GM18511 (cell line): Measurements from ENCODE around the gene CNTRL.
A peak's percentile ranks its signal among the peaks of the same experiment; 100 is the strongest.

ENCODE experiments used
- ATAC-seq: cut with Tn5 transposase; IDR thresholded peaks from one replicate; pipeline ENCODE4 v1.9.1; 2021; ENCODE audit warnings: mild to moderate bottlenecking, moderate library complexity; ENCODE audit not compliant: unreplicated experiment

The CNTRL gene

DNA sequence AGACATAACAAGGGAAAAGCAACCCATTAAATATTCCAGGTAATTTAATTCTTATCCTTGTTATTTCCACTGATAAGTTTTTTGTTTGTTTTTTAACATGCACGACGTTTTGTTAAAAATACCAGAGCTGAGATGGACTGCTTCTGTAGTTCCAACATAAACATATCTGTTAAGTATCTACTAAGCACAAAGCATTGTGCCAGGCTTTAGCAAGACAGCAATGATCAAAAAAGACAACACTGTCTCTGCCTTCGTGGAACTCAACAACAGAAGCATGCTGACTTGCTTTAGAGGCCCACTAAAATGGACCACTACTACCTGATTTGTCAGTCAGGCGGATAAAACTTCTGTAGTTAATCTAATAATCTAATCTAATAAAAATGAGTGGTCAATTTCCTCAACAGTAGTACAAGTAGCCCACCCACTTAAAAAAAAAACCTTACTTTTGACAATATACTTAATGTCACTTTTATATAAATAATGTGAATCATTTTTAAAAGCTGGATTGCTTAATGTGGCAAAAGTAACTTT is 123.8 kb downstream of the CNTRL start:
- no peak for ATAC-seq

- ATAC-seq = no peak
Observed at GRCh38 chr9:121199921-121200320, 125.2 kb downstream of the CNTRL start.

DNA sequence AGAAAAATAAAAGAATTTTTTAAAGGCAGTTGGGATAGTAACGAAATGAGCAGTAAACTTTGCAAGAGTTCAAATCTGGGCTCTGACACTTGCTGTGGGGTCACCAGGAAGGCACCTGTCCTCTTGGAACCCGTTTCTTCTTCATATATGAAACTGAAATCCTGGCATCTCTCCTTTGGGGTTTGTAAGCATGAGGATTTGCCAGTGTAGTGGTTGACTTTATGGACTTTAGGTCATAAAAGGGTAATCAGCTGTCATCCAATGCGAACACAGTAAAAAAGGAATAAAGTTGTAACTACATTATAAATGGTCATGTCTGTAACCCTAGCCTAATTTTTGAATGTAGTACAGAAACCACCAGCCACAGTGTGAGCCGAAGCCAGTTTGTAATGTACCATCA is 125.6 kb downstream of the CNTRL start:
- no peak for ATAC-seq

- ATAC-seq = peak; percentile 26
Observed at GRCh38 chr9:121201045-121201737, 126.4 kb downstream of the CNTRL start.

GRCh38 chr9:121201738-121202533 is 127.2 kb downstream of the CNTRL start, which contains the start of gene RAB14:
TSS of gene RAB14 (minus strand) at chr9:121201869. CDS start at chr9:121193412, 8,457 bp downstream.
- ATAC-seq = peak; percentile 84

DNA sequence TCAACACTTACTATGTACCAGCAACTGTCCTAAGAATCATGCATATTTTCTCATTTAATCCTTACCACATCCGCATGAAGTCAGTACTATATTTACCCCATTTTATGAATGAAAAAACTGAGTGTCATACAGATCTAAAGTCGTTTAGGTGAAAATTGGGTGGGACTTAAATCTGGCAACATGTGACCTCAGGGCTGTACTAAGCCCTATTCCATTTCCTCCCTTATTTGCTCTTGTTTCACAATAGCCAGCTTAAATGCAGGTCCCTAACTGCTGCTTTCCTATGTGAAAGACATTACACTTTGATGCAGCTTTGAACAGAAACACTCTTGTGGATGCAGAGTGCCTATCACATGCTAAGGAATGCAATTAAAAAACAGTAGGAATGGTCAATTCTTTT is 129.4 kb downstream of the CNTRL start:
- no peak for ATAC-seq

GRCh38 chr9:121204611-121205010 is 129.9 kb downstream of the CNTRL start:
- ATAC-seq = no peak

- peak; percentile 52 for ATAC-seq
Observed at GRCh38 chr9:121206516-121207370, 132.0 kb downstream of the CNTRL start.

- peak; percentile 92 for ATAC-seq
Observed at GRCh38 chr9:121207371-121207940, 132.7 kb downstream of the CNTRL start.

- no peak for ATAC-seq
Observed at GRCh38 chr9:121210536-121210935, 135.8 kb downstream of the CNTRL start.

- no peak for ATAC-seq
Observed at GRCh38 chr9:121213136-121213806, 138.5 kb downstream of the CNTRL start.

- no peak for ATAC-seq
Observed at GRCh38 chr9:121214005-121214404, 139.2 kb downstream of the CNTRL start.

GRCh38 chr9:121216271-121216805 is 141.6 kb downstream of the CNTRL start:
- ATAC-seq = no peak

DNA sequence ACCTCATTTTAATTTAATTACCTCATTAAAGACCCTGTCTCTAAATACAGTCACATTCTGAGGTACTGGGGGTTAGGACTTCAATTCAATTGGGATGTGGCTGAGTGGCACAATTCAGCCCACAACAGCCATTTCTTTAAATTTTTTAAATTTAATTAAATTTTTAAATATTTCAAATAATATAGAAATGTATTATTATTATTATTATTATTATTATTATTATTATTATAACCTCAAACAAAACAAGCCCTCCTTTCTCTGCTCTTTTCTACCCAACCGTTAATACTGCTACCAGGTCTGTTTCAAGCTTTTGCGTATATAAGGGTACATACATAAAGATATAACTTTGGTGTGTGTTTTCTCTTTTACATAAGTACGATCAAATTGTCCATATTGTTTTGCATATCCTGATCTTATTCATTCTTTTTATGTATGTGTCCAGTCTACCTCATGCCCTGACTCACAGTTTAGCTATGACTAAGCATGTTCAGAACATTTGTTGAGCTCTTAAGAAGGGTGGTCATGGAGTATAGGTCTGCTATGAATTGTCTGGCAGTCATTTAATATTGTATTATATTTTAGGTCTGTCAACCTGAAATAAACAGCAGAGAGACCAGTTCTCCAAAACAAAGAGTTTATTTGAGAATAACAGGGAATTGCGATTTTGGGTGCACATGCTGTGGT is 143.0 kb downstream of the CNTRL start:
- peak; percentile 76 for ATAC-seq

DNA sequence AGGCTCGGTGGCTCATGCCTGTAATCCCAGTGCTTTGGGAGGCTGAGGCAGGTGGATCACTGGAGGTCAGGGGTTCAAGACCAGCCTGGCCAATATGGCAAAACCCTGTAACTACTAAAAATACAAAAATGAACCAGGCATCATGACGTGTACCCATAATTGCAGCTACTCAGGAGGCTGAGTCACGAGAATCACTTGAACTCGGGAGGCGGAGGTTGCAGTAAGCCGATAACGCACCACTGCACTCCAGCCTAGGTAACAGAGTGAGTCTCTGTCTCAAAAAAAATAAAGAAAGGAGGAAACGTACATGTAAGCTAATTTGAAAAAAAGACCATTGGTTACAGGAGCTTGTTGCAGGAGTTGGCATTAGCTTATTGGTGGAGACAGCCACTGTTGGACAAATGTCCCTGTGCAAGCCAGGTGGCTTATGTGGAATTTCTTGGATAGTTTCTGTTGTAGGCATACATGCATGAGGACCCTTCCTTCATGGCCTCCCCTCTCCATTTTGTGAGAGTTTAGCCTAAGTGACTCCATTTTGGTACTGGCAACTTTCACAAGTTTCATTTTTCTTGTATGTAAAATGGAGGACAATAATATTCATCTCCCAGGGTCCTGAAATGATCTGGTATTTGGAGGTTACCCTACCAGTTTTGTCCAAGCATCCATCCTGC is 143.7 kb downstream of the CNTRL start:
- no peak for ATAC-seq

- no peak for ATAC-seq
Observed at GRCh38 chr9:121219530-121219929, 144.8 kb downstream of the CNTRL start.

- no peak for ATAC-seq
Observed at GRCh38 chr9:121220996-121221663, 146.4 kb downstream of the CNTRL start.

GRCh38 chr9:121221664-121222055 is 146.9 kb downstream of the CNTRL start:
- no peak for ATAC-seq
